Measurements from ENCODE around the gene CHST8.

CHST8 gene

GRCh38 chr19:33717878-33718277 lies 96.1 kb downstream of the CHST8 start:
- DNase-seq (ENCODE audit: low spot score) = no peak

DNA sequence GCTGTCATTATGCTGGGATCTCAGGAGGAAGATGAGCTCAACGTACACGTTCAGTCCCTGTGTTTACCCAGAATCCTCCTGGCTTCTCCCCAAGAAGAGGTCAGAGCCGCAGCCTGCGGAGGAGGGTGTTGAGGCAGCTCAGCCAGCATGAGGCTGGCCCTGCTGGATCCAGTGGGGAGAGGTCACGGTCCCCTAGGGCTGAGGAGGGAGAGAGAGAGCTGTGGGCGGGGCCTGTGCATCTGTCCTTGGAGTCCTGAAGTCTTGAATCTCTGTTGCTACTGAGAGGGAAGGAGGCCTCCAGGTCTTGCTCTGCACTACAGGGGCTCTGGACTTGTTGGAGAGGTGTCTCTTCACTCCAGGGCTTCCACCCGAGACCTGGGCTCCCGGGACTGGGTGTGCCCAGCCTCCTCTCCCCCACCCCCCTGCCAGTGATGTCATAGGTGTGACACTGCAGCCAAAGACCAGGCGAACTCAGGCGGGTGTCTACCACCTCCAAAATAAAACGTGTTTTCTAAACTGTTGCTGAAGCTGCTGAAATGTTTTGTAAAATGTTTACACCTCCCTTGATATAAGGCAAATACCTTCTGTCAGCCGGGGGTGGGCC lies 97.0 kb downstream of the CHST8 start:
- DNase-seq (ENCODE audit: low spot score) = no peak

GRCh38 chr19:33719366-33720154 lies 97.8 kb downstream of the CHST8 start:
- no peak for DNase-seq (ENCODE audit: low spot score)

DNA sequence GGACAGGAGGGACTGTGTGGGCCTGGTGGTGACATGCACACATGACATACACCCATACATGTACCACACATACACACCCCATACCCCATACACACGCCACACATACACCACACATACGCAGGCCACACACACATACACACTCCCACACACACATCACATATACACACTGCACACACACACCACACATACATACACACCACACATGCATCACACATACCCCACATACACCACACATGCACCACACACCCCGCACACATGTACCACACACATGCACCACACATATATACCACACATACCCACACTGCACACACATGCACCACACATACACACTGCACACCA lies 98.4 kb downstream of the CHST8 start:
- DNase-seq (ENCODE audit: low spot score) = no peak

- DNase-seq (ENCODE audit: low spot score) = no peak
Measured at GRCh38 chr19:33720691-33721682, 99.2 kb downstream of the CHST8 start.

- no peak for DNase-seq (ENCODE audit: low spot score)
Measured at GRCh38 chr19:33721735-33722297, 100.1 kb downstream of the CHST8 start.

- DNase-seq (ENCODE audit: low spot score) = no peak
Measured at GRCh38 chr19:33722456-33723239, 100.9 kb downstream of the CHST8 start.

DNA sequence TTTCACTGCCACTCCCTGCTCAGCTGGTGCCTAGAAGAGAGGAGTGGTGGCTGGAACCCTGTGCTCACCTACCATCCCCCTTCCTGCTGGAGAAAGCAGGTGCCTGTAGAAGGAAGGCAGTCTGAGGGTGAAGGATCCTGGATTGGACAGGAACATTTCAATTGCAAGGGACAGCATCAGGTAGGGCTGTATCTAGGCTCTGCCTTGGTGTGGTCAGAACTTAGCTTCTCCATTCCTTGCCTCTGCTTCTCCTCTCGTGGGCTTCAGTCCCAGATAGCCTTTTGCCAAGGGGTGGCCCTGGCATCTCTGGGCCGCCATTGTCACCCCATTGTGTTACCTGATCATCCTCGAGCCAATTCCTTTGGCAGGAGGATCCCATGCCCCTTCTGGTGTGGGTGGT lies 101.8 kb downstream of the CHST8 start:
- no peak for DNase-seq (ENCODE audit: low spot score)

DNA sequence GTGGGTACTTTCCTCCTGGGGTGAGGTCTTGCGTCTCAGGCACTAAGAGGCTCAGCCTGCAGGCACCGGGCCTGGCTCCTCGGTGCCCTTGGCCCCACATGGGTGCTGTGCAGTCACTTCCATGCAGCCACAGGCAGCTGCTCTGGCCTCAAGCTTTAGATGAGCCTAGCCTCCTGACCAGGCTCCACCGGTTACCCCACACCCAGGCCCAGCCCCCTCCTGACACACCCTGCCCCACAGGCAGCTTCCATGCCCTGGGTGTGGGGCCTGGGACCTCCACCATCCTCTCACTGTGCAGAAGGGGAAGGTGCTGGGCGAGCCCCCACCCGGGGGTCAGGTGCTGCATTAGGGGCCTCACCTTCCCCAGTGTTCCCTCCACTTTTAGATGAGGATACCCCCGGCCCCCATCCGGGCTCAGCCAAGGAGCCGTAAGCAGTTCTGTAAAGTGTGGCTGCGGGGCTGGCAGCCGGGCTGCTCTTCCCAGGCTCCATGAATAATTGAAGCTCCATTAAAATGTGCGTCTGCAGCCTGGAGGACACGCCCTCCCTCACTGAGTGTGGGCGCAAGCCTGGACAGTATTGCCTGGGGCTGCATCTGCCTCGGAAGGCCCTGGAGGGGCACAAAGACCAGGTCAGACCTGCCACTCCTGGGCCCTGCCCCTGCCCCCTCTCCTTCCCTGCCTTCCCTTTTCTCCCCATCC lies 102.4 kb downstream of the CHST8 start:
- no peak for DNase-seq (ENCODE audit: low spot score)

- no peak for DNase-seq (ENCODE audit: low spot score)
Measured at GRCh38 chr19:33724721-33725060, 102.9 kb downstream of the CHST8 start.

DNA sequence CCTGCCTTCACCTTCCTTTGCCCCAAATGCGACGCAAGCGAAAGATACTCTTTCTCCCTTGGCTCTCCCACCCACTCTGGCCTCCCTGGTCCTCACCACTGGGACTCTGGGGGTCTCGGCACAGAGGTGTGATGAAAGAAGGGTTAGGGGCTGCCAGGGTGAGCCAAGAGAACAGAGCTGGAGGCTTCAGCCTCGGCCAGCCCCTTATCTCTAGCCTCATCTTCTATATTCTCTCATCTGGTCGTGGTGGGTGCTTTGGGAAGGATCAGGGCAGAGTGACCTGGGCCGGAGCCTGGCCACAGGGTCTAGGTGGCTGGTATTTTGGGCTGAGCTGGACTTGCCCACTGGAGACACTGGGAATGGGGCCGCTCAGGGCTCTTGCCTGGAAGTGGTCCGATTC lies 103.8 kb downstream of the CHST8 start:
- no peak for DNase-seq (ENCODE audit: low spot score)

GRCh38 chr19:33726756-33727155 lies 105.0 kb downstream of the CHST8 start:
- DNase-seq (ENCODE audit: low spot score) = no peak

DNA sequence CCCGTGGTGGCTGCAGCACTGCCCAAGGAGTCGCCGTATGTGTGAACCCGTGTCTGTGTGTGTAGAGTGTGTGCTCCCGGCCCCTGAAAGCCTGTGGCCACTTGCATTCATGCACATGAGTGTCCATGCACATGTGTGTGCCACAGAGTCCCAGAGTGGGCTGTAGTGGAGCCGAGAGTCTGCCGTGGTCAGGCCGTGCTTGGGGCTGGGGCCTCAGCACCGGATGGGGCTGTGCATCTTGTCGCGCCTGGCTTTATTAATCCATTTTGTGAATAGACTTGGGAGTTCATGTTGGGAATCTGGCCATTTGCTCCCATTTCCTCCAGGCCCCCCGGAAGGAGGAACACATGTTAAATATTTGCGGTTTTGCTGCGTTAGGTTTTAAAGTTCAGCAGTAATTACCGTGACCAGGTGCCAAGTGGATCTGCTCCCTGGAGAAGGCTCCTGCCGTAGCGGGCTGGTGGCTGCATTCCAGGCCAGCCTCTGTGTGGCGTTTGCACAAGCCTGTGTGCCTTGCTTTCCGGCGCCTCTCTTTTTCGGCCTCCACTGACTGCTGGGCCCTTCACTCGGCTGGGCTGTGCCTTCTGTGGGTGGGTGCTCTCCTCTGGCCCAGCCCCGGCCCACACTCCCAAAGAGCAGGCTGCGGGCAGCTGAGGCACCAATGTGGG lies 105.7 kb downstream of the CHST8 start:
- no peak for DNase-seq (ENCODE audit: low spot score)

- no peak for DNase-seq (ENCODE audit: low spot score)
Measured at GRCh38 chr19:33728141-33728540, 106.4 kb downstream of the CHST8 start.

DNA sequence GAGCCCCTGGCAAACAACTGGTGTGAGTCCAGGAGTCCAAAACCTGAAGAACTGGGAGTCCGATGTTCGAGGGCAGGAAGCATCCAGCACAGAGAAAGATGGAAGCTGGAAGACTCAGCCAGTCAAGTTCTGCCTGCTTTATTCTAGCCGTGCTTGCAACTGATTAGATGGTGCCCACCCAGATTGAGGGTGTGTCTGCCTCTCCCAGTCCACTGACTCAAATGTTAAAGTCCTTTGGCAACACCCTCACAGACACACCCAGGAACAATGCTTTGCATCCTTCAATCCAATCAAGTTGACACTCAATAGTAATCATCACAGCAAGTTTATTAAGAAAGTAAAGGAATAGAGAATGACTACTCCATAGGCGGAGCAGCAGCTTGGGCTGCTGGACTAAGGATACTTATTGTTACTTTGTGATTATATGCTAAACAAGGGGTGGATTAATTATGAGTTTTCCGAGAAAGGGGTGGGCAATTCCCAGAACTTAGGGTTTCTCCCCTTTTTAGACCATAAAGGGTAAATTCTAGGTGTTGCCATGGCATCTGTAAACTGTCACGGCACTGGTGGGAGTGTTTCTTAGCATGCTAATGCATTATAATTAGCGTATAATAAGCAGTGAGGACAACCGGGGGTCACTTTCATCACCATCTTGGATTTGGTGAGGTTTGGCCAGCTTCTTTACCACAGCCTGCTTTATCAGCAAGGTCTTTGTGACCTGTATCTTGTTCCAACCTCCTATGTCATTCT lies 109.3 kb downstream of the CHST8 start:
- no peak for DNase-seq (ENCODE audit: low spot score)

- DNase-seq (ENCODE audit: low spot score) = no peak
Measured at GRCh38 chr19:33731881-33732280, 110.1 kb downstream of the CHST8 start.

DNA sequence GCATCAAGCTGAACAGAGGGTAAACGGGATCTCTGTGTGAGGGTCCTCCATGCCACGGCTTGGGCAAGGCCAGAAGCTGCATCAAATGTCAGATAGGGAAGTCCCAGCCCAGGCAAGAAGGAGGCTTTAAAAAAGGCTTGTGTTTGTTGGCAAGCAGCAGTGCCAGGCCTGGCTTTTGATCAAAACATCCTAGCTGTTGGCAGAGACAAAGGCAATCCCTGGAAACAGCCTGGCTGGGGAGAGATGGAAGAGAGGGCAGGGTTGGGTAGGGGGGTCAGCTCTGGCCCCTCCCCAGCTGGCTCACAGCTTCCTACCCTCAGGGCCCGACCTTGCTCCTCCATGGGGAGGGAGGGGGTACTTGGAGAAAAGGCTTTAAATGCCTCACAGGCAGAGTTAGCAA lies 113.2 kb downstream of the CHST8 start:
- DNase-seq (ENCODE audit: low spot score) = no peak

- DNase-seq (ENCODE audit: low spot score) = no peak
Measured at GRCh38 chr19:33736158-33736557, 114.4 kb downstream of the CHST8 start.

GRCh38 chr19:33736787-33737186 lies 115.0 kb downstream of the CHST8 start:
- no peak for DNase-seq (ENCODE audit: low spot score)

Data from GM03348 (cell line).